Ovary (tissue), 9 donors: ENCODE measurements around the gene CSMD2. TPM values are rescaled to one million over a fixed set of nuclear protein-coding genes. Genes with fewer than 3 reads are reported as not detected.

Experiments
- DNase-seq, 5 donors: peaks; one replicate each; pipeline ENCODE4 v3.0.0-alpha.2; 2019 to 2020
- H3K27ac ChIP-seq, 2 donors: fragments of 200-600 bp; one replicate each; pipeline versions ENCODE4 v1.5.1 to v1.8.0; 2019 to 2022
- H3K27me3 ChIP-seq: fragments of 200-600 bp; one replicate; pipeline ENCODE4 v1.8.0; 2022
- H3K36me3 ChIP-seq: fragments of 200-600 bp; sonication (generic); one replicate; pipeline ENCODE4 v1.5.1; 2019
- H3K4me1 ChIP-seq: one replicate; pipeline ENCODE4 v1.8.1; 2013; ENCODE audit warnings: mild to moderate bottlenecking, moderate library complexity; ENCODE audit not compliant: insufficient read depth
- H3K4me3 ChIP-seq: fragments of 200-600 bp; sonication (generic); one replicate; pipeline ENCODE4 v1.5.1; 2017
- H3K9me3 ChIP-seq, 2 donors: fragments of 200-600 bp in 1 of 2; sonication (generic) in 1 of 2; one replicate each; pipeline versions ENCODE4 v1.5.1 to v1.8.1; 2013 to 2019; ENCODE audit warnings: mild to moderate bottlenecking in 1 of 2, moderate library complexity in 1 of 2
- CTCF ChIP-seq, 3 donors: fragments of 450-650 bp in 2 of 3; fragments of 200-600 bp in 1 of 3; IDR thresholded peaks; one replicate each; pipeline versions ENCODE4 v1.5.1 to v1.8.0; 2016 to 2022; ENCODE audit warnings: antibody characterized with exemption in 3 of 3, mild to moderate bottlenecking in 1 of 3
- EP300 ChIP-seq: sonication (generic); formaldehyde crosslinking; IDR thresholded peaks from one replicate; pipeline ENCODE4 v1.6.1; 2017; ENCODE audit warnings: antibody characterized with exemption
- POLR2A ChIP-seq: fragments of 450-650 bp; IDR thresholded peaks from one replicate; pipeline ENCODE4 v1.6.1; 2017; ENCODE audit warnings: antibody characterized with exemption, mild to moderate bottlenecking, moderate library complexity
- WGBS, 3 donors: extraction: QIAGEN DNeasy Blood & Tissue Kit in 1 of 3; methylation state at CpG; one replicate each; pipeline versions ENCODE4 v1.1.5 to v1.1.7; 2013 to 2017; 5-methylcytosine and 5-hydroxymethylcytosine counted together
- intact Hi-C, 4 donors: fragments of 100-400 bp; cut with DNase I; formaldehyde crosslinking; loops; one replicate each; pipeline versions ENCODE4 v1.11.0 to v1.15.1; 2022 to 2023
- polyA plus RNA-seq, 2 donors: library from polyadenylated mRNA; stranded (reverse); fragments of 200-250 nt in 1 of 2; fragments of 350-450 nt in 1 of 2; fragmentation: Illumina TruSeq in 1 of 2; extraction: RNeasy Lipid Tissue Mini Kit (QIAGEN cat#74804) in 1 of 2; gene quantifications; one replicate each; pipeline ENCODE4 v1.2.3, GENCODE V29; 2013 to 2014
- total RNA-seq, 7 donors: library from RNA; depleted of rRNA in 2 of 7; stranded (reverse); fragments of >200 nt in 2 of 7; fragmentation: NEBNext Ultra II Directional in 3 of 7; extraction: Animal tissue kit (Norgen Biotek cat#: 25700) in 3 of 7; gene quantifications; one replicate each; pipeline versions ENCODE4 v1.1.0 to v1.2.4, GENCODE V29; 2016 to 2023
- donor health status: DM: no; HTN: no; CAD: no; lungs with moderate emphysema.
- donor health status: DM: no; HTN: no; CAD: no.
- donor health status: Bipolar disorder and iron deficiency.
- donor health status: DM: yes; HTN: yes; CAD: no.
- donor health status: DM: no; HTN: no; CAD: no.
- donor health status: DM: yes; HTN: yes; CAD: no.

Gene CSMD2
- total and polyA plus RNA-seq, 9 donors: 0.04 to 1.6 (median 0.18) TPM; not detected in 3

DNA sequence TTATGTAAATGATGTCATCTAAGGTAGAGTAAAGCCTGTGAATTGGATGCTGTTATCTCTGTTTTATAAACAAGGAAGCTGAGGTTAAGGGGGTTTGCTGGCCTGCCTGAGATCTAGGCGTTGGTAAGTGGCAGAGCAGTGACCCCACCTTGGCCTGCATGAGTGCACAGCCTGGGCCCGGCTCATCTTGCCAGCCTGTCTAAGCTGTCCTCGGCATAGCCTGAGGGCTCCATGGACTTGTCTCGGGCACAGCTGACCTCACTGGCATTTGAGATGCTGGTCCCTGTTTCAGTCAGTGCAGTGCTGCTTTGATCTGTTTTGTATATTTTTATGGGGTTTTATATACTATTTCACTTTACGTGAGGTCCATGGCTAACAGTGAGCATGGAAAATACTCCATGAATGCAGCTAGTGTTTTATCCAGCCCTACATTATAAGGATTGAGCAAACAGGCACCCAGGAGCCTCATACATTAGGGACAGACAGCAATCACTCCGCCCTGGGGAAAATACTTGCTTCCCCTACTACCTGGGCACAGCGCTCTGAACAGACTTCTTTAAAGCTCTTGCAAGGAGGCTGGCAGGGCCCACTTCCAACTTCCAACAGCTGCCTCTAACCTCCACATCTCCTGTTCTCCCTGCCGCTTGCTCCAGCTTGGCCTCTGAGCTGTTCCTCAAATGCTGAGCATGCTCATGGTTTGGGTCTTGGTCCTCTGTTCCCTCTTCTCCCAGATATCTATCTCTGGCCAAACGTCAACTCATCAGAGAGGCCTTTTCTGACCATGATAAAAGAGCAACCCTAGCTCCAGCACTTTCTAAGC is 451.8 kb downstream of the CSMD2 start:
- intact Hi-C loops: no loop called here
- WGBS, 3 donors: 63 to 70% (median 63%) methylated on average over 9 of the region's 9 CpGs
- DNase-seq: no peak
- Histone ChIP-seq H3K4me1 (no peaks in the 10 kb centered on the region), H3K27me3 (no peaks in the 10 kb centered on the region), H3K4me3 (no peak overlapping the region), H3K36me3 (no peaks in the 10 kb centered on the region), H3K9me3 (no peaks in the 10 kb centered on the region), H3K27ac (no peak overlapping the region)
- TF ChIP-seq CTCF (IDR thresholded peaks at IDR 0.05) (no peak), EP300 (no peak), POLR2A (no peak)

GRCh38 chr1:33712186-33712585 is 452.8 kb downstream of the CSMD2 start:
- WGBS, 3 donors: 31 to 44% (median 39%) methylated on average over 6 of the region's 6 CpGs
- H3K27ac ChIP-seq: no peak overlapping the region
- no peaks in the 10 kb centered on the region for H3K4me1 ChIP-seq
- no peaks in the 10 kb centered on the region for H3K9me3 ChIP-seq
- H3K36me3 ChIP-seq: no peaks in the 10 kb centered on the region
- H3K27me3 ChIP-seq: no peaks in the 10 kb centered on the region
- no peak overlapping the region for H3K4me3 ChIP-seq
- DNase-seq: no peak
- intact Hi-C loops: no loop called here
- TF ChIP-seq CTCF (IDR thresholded peaks at IDR 0.05) (no peak), EP300 (no peak), POLR2A (no peak)

GRCh38 chr1:33711511-33711910 is 453.5 kb downstream of the CSMD2 start:
- 36 to 53% (median 51%) methylated on average over 6 of the region's 6 CpGs for WGBS, 3 donors
- no peak for TF ChIP-seq CTCF (IDR thresholded peaks at IDR 0.05)
- no peak for TF ChIP-seq EP300
- TF ChIP-seq POLR2A: no peak
- Histone ChIP-seq H3K27ac (no peak overlapping the region), H3K36me3 (no peaks in the 10 kb centered on the region), H3K9me3 (no peaks in the 10 kb centered on the region), H3K4me1 (no peaks in the 10 kb centered on the region), H3K27me3 (no peaks in the 10 kb centered on the region), H3K4me3 (no peak overlapping the region)
- no peak for DNase-seq
- intact Hi-C loops: no loop called here

DNA sequence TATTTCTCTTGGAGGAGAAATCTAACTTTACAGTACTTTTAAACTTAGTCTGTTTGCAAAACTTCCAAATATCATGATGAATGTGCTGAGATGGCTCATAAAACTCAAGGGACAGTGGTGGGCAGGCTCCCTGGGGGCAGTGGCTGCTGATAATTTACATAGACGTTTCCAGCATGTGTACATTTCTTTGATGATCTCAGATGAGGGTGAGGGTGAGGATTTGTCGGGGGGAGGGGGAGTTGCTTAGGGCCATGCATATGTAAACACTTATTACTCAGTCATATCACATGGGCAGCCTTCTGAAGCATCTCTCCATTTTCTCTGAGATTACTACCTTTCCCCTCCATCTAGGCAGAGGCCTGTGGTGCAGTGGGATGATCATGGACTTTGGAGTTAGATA is 454.1 kb downstream of the CSMD2 start:
- no peaks in the 10 kb centered on the region for H3K27me3 ChIP-seq
- WGBS, 3 donors: 14 to 50% (median 36%) methylated on average over 2 of the region's 2 CpGs
- H3K9me3 ChIP-seq: no peaks in the 10 kb centered on the region
- no peak for TF ChIP-seq EP300
- no peak for TF ChIP-seq POLR2A
- no peak for TF ChIP-seq CTCF (IDR thresholded peaks at IDR 0.05)
- H3K4me3 ChIP-seq: no peak overlapping the region
- H3K27ac ChIP-seq: no peak overlapping the region
- intact Hi-C loops: no loop called here
- H3K36me3 ChIP-seq: no peaks in the 10 kb centered on the region
- H3K4me1 ChIP-seq: no peaks in the 10 kb centered on the region
- no peak for DNase-seq
